NCI-H1417 (cell line): ENCODE data around the gene CPLANE1.
"Not testable (repeated sequence)": the region's sequence is repeated elsewhere in the genome, so short reads cannot be mapped to it uniquely, and the experiment has no call there.

Experiments
- DNase-seq, 3 experiments: peaks; one replicate each; lab custom pipeline; 2025; lab: John Stamatoyannopoulos, UW

Gene CPLANE1

DNA sequence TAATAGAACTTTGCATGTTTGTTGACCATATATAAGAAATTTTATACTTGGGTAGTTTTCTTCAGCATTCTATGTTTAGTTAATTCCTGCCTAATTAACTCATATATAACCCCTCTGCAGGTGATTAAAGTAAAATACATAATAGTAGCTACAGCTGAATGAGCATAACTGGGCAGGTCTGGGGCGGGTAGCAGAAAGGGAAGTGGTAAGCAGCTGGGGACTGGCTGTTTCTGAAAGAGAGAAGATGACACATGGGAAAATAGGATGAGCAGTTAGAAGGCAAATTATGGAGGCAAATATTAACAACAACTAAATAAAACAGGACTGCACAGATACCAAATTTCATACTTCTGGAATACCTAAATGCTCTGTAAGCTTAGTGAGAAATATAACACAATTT is 128.1 kb downstream of the CPLANE1 start:
- DNase-seq = peak in 1 of 3 experiments; percentile 10

DNA sequence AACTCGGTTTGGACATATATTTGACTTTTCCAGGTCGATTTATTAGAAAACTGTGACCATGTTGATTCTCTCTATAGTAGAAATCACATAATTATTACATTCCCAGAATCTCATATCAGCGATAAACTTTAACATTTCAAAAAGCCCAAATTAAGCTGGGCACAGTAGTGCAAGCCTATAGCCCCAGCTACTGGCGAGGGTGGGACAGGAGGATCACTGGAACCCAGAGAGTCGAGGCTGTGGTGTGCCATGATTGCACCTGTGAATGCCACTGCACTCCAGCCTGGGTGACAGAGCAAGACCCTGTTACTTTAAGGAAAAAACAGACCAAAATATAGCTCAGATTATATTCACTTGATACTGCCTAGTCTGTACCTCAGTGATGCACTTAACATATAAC is 128.9 kb downstream of the CPLANE1 start:
- no peak for DNase-seq

GRCh38 chr5:37116359-37116758 is 132.8 kb downstream of the CPLANE1 start:
- no peak for DNase-seq

GRCh38 chr5:37112383-37112991 is 136.7 kb downstream of the CPLANE1 start:
- DNase-seq = no peak

DNA sequence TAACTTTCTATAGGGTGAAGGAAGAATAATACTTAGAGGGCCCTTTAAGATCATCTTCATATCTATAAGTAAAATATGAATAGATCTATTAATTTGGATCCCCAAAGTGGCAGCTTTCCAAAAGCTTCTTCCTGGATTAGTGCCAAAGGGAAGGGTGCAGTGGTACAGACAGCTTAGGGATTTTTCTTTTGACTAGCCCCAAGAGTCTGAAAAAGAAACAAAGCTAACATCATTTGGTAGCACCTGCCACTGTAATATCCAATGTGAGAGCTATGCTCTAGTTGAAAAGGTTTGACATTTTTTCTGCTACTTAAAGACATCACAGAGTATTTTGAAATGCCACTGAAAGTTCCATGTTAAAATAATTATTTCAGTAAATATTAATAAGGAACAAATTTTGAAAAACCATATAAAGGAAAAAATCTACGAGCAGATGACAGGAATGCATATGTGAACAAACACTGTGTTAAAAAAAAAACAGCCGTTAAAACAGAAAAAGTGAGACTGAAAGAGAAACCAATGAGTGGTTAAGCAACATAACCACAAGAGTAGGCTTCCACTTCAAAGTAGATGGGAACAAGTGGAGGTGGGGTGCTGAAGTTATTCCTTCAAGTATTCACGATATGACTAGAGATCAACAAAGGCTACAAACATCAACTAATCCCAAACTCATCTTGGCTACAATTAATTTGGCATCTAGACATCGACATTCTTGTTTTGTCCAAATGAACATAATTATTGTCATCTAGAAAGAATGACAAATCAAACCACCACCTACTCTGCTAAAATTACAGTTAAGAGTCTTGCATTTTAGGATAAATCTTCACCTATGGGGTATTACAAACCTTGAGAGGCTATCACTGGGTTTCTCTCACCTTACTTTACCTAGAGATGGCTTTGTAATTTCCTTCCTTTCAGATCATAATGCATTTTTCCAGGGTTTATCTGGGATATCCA is 137.5 kb downstream of the CPLANE1 start:
- DNase-seq = no peak

- DNase-seq = no peak
Measured at GRCh38 chr5:37110135-37110534, 139.0 kb downstream of the CPLANE1 start.

GRCh38 chr5:37109338-37109737 is 139.8 kb downstream of the CPLANE1 start:
- no peak for DNase-seq

DNA sequence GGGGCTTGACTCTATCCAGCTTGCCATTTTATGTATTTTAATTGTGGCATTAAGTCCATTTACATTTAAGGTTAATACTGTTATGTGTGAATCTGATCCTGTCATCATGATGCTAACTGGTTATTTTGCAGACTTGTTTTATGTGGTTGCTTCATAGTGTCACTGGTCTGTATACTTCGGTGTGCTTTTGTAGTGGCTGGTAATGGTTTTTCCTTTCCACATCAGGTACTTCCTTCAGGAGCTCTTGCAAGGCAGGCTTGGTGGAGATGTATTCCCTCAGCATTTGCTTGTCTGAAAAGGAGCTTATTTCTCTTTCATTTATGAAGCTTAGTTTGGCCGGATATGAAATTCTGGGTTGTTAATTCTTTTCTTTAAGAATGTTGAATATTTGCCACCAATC is 145.9 kb downstream of the CPLANE1 start:
- DNase-seq = no peak

GRCh38 chr5:37099267-37099666 is 149.9 kb downstream of the CPLANE1 start:
- not testable (repeated sequence) for DNase-seq

DNA sequence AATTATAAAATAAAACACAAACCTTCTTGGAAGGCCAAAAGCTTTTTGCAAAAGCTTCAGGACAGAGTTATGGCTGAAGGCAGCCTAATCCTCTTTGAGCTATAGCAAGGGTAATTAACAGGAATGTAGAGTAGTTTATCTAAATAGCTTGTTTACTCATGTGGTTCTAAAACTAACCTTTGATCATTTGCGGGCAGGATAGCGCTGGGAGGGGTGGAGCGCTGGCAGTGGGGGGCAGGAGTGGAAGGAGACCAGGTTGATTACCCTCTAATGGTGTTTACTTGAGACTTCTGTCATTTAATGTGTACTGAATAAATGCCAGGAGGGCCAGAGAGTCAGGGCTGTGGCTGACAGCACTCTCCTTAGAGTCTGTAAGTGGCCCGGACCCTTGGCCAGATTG is 155.4 kb downstream of the CPLANE1 start:
- DNase-seq = not testable (repeated sequence)

DNA sequence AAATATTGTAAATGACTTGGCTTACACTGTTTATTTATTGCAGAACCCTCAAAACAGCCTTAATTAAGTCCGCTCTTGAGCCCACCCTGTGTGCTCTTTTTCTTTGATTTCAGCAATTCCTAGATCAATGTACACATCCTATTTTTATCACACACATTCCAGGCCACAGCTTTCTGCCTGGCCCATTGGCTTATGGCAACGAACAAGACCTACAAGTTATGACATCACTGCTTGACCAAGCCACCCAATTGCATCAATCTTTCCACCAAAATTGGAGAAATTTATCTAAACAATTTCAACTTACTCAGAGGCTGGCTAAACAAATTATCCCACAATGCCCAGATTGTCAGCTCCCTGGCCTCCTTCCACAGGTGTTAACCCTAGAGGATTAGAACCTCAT is 158.4 kb downstream of the CPLANE1 start:
- DNase-seq = no peak

DNA sequence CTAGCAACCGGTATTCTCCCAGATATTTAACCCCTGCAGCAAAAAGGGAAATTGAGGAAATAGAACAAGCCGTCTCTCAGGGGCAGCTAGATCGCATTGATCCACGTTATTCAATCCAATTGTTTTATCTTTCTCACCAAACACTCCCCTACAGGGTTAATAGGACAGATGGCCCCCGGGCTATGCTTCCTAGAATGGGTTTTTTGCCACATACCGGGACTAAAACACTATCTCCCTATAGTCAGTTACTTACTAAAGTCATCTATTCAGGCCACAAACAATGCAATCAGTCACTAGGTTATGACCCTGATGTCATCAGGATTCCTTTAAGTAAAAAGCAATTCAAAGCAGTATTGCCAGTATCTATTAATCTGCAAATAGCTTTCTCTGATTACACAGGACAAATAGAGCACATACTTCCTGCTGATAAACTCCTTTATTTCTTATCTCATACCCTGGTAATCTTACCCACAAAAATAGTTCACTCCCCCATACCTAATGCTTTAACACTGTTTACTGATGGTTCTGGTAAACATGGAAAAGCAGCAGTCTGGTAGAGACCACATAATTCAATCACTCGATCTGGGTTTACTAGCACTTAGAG is 159.0 kb downstream of the CPLANE1 start:
- no peak for DNase-seq

DNA sequence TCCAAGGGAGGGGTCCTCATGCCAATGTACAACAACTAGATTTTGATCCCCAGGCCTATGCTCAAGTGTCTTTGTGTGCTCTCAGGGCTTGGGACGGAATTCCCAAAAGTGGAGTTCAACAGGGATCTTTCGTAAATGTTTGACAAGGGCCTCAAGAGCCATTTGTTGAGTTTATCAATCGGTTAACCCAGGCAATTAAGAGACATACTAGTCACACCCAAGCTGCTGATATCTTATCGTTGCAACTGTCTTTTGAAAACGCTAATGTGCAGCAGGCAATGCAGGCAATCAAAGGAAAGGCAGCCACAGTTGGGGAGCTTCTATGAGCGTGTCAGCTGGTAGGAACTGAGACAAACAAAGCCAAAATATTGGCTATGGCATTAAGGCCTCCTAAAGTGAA is 161.2 kb downstream of the CPLANE1 start:
- DNase-seq = no peak

DNA sequence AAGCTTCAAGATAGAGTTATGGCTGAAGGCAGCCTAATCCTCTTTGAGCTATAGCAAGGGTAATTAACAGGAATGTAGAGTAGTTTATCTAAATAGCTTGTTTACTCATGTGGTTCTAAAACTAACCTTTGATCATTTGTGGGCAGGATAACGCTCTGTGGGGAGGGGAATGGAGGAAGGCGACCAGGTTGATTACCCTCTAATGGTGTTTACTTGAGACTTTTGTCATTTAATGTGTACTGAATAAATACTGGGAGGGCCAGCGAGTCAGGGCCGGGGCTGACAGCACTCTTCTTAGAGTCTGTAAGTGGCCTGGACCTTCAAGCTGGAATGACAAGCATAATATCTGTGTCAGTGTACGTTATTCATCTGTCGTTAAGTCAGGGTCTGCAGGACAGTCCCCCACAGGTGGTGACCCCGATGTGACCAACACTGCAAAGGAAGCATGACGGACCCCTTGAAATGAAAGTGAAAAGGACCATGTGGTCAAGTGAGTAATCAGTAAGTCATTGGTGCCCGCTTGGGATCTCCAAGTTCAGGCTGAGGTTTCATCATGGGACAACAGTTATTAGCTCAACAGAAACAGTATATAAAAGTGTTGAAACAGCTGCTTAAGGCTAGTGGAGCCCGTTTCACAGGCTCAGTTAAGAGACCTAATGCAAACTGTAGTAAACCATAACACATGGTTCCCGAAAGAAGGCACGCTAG is 162.6 kb downstream of the CPLANE1 start:
- peak in 1 of 3 experiments; percentile 40 for DNase-seq

- not testable (repeated sequence) for DNase-seq
Measured at GRCh38 chr5:37086026-37086425, 163.2 kb downstream of the CPLANE1 start.

DNA sequence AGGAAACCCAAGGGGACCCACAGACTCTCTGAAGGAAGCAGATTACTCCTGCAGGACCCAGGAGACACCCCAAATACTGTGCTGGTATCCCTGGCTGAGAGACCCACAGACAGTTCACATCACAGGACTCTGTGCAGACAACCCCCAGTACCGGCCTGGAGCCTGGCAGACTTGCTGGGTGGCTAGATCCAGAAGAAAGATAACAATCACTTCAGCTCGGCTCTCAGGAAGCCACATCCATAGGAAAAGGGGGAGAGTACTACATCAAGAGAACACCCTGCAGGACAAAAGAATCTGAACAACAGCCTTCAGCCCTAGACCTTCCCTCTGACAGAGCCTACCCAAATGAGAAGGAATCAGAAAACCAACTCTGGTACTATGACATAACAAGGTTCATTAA is 166.2 kb downstream of the CPLANE1 start:
- not testable (repeated sequence) for DNase-seq

GRCh38 chr5:37080697-37081096 is 168.5 kb downstream of the CPLANE1 start:
- DNase-seq = no peak

DNA sequence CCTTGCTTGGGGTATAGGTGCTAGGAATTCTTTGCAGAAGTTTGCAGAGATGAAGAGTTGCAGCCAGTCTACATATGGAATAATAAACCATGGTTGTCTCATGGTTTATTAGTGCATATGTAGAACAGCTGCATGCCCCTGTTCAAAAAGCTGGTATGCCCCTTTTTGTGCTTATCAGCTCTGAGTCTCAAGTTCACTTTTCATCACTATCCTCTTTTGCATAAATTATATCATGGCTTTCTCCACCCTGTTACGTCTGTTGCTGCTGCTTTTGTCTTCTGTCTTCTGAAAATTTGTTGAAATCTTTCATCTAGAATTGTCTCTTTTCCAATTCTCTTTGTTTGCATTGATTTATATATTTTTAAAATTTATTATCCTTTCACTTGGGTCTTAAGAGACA is 172.0 kb downstream of the CPLANE1 start:
- DNase-seq = no peak

- DNase-seq = no peak
Measured at GRCh38 chr5:37075399-37075950, 173.7 kb downstream of the CPLANE1 start.

DNA sequence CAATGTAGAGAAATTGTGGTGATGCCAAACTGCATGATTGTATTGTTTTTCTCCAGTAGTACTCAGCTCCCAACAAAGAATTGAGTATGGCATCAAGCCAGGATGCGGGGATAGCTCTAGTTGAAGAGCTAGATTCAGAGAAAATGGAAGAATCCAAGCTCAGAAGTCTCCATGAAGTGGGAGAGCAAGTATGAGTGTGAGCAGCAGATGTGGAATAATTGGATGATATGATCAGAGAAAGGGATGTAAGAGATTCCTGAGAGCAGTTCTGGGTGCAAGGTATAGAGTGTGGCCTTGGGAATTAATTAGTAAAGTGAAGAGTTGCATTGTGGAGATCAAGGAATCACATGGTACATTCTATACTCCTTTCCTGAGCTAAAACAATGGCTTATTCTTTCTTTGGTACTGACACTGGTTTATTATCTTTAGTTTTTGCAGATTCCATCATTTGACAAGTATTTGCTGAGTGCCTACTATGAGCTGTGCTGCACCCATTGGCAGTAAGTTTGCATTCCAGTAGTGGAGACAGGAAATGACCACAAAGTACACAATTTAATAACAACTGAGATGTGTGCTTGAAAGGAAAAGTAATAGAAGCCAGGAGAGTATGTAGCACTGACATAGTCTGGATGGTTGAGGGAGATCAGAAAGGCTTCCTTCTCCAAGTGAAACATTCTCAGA is 177.1 kb downstream of the CPLANE1 start:
- DNase-seq = no peak

GRCh38 chr5:37071487-37071886 is 177.7 kb downstream of the CPLANE1 start:
- DNase-seq = no peak
